OCI-LY1 (cell line): ENCODE results near the gene MRGPRE.

Experiments used
- H2AFZ ChIP-seq: fragments of 200-600 bp; sonication (generic), shearing (Covaris generic); 2 replicates; pipeline ENCODE4 v1.6.0; 2014; ENCODE audit warnings: antibody characterized with exemption, mild to moderate bottlenecking, low read length
- H3F3A ChIP-seq: fragments of 200-600 bp; sonication (generic), shearing (Covaris generic); 2 replicates; pipeline ENCODE4 v1.6.0; 2014; ENCODE audit warnings: mild to moderate bottlenecking, antibody characterized with exemption, low read length, moderate library complexity; ENCODE audit not compliant: insufficient read depth
- H3K27ac ChIP-seq: fragments of 200-600 bp; sonication (generic); 2 replicates; pipeline ENCODE4 v1.5.1; 2014; ENCODE audit warnings: low read length, mixed run types, mild to moderate bottlenecking, low read depth; ENCODE audit not compliant: poor library complexity, severe bottlenecking
- H3K27me3 ChIP-seq: fragments of 200-600 bp; sonication (generic); 2 replicates; pipeline ENCODE4 v1.6.0; 2014; ENCODE audit warnings: antibody characterized with exemption, mild to moderate bottlenecking, low read length, moderate library complexity; ENCODE audit not compliant: insufficient read depth
- H3K36me3 ChIP-seq: fragments of 200-600 bp; sonication (generic); 2 replicates; pipeline ENCODE4 v1.6.1; 2014; ENCODE audit warnings: mild to moderate bottlenecking, antibody characterized with exemption, low read length, moderate library complexity, mixed read lengths; ENCODE audit not compliant: insufficient read depth
- H3K4me1 ChIP-seq: fragments of 200-600 bp; sonication (generic); 2 replicates; pipeline ENCODE4 v1.5.1; 2014; ENCODE audit warnings: mild to moderate bottlenecking, low read length, moderate library complexity; ENCODE audit not compliant: insufficient read depth, severe bottlenecking
- H3K4me2 ChIP-seq: fragments of 200-600 bp; sonication (generic), shearing (Covaris generic); 2 replicates; pipeline ENCODE4 v1.6.1; 2014; ENCODE audit warnings: low read length
- H3K4me3 ChIP-seq: fragments of 200-600 bp; sonication (generic); 2 replicates; pipeline ENCODE4 v1.5.1; 2014; ENCODE audit warnings: low read length, low read depth, mild to moderate bottlenecking, mixed read lengths; ENCODE audit not compliant: poor library complexity, severe bottlenecking
- H3K79me2 ChIP-seq: fragments of 200-600 bp; shearing (Covaris generic); 2 replicates; pipeline ENCODE4 v1.6.1; 2016; ENCODE audit warnings: mixed run types, low read length, mixed read lengths; ENCODE audit not compliant: insufficient read depth
- H3K9ac ChIP-seq: fragments of 200-600 bp; sonication (generic), shearing (Covaris generic); 2 replicates; pipeline ENCODE4 v1.6.1; 2014; ENCODE audit warnings: mild to moderate bottlenecking, low read length, mixed read lengths
- H3K9me2 ChIP-seq: fragments of 200-600 bp; sonication (generic), shearing (Covaris generic); 2 replicates; pipeline ENCODE4 v1.6.1; 2014; ENCODE audit warnings: low read depth, mild to moderate bottlenecking, low read length, mixed read lengths
- H3K9me3 ChIP-seq: fragments of 200-600 bp; shearing (Covaris generic); 2 replicates; pipeline ENCODE4 v1.6.1; 2014; ENCODE audit warnings: low read length, mixed read lengths
- H4K20me1 ChIP-seq: fragments of 200-600 bp; sonication (generic), shearing (Covaris generic); 2 replicates; pipeline ENCODE4 v1.6.0; 2016; ENCODE audit warnings: mild to moderate bottlenecking, low read length; ENCODE audit not compliant: insufficient read depth
- CTCF ChIP-seq: fragments of 200-600 bp; sonication (generic), shearing (Covaris generic); IDR thresholded peaks from 2 replicates; pipeline ENCODE4 v1.5.1; 2017; ENCODE audit warnings: mild to moderate bottlenecking, antibody characterized with exemption, low read length, moderate library complexity, mixed read lengths
- EZH2 ChIP-seq: fragments of 200-600 bp; sonication (generic), shearing (Covaris generic); IDR thresholded peaks from 2 replicates; pipeline ENCODE4 v1.8.0; 2017; ENCODE audit warnings: borderline replicate concordance, mixed run types, mild to moderate bottlenecking, antibody characterized with exemption, low read length, moderate library complexity, mixed read lengths

Gene MRGPRE

GRCh38 chr11:3200388-3201111 is 31.7 kb downstream of the MRGPRE start:
- H2AFZ ChIP-seq: no peak overlapping the region
- H3K9me3 ChIP-seq: no peaks in the 10 kb centered on the region
- H4K20me1 ChIP-seq: no peaks in the 10 kb centered on the region
- H3K9me2 ChIP-seq: no peaks in the 10 kb centered on the region
- no peak overlapping the region for H3K4me3 ChIP-seq
- no peaks in the 10 kb centered on the region for H3F3A ChIP-seq
- H3K27me3 ChIP-seq: no peaks in the 10 kb centered on the region
- no peaks in the 10 kb centered on the region for H3K36me3 ChIP-seq
- no peak overlapping the region for H3K9ac ChIP-seq
- H3K4me2 ChIP-seq: no peak overlapping the region
- no peaks in the 10 kb centered on the region for H3K4me1 ChIP-seq
- no peak overlapping the region for H3K27ac ChIP-seq
- TF ChIP-seq EZH2 (no peak), CTCF (no peak)
- H3K79me2 ChIP-seq: no peaks in the 10 kb centered on the region

GRCh38 chr11:3199537-3200295 is 32.5 kb downstream of the MRGPRE start:
- Histone ChIP-seq H3K36me3 (no peaks in the 10 kb centered on the region), H3K9me2 (no peaks in the 10 kb centered on the region), H3K9me3 (no peaks in the 10 kb centered on the region), H3F3A (no peaks in the 10 kb centered on the region), H3K9ac (no peak overlapping the region), H3K4me1 (no peaks in the 10 kb centered on the region), H3K27me3 (no peaks in the 10 kb centered on the region), H4K20me1 (no peaks in the 10 kb centered on the region), H2AFZ (no peak overlapping the region), H3K4me3 (no peak overlapping the region), H3K27ac (no peak overlapping the region), H3K4me2 (no peak overlapping the region), H3K79me2 (no peaks in the 10 kb centered on the region)
- TF ChIP-seq EZH2 (no peak), CTCF (no peak)

- H3K27me3 ChIP-seq: no peaks in the 10 kb centered on the region
Observed at GRCh38 chr11:3198815-3199214, 33.4 kb downstream of the MRGPRE start.

More at GRCh38 chr11:3198815-3199214, 33.4 kb downstream of the MRGPRE start:
- H3K79me2 ChIP-seq: no peaks in the 10 kb centered on the region
- H3K9me3 ChIP-seq: no peaks in the 10 kb centered on the region
- no peaks in the 10 kb centered on the region for H3K4me1 ChIP-seq
- no peak overlapping the region for H3K9ac ChIP-seq
- no peak overlapping the region for H2AFZ ChIP-seq
- H3K4me3 ChIP-seq: no peak overlapping the region
- H4K20me1 ChIP-seq: no peaks in the 10 kb centered on the region
- H3F3A ChIP-seq: no peaks in the 10 kb centered on the region
- TF ChIP-seq CTCF (no peak), EZH2 (no peak)
- H3K36me3 ChIP-seq: no peaks in the 10 kb centered on the region
- no peak overlapping the region for H3K4me2 ChIP-seq
- H3K27ac ChIP-seq: no peak overlapping the region
- H3K9me2 ChIP-seq: no peaks in the 10 kb centered on the region
